ENCODE measurements around the gene DACT2.

DNA sequence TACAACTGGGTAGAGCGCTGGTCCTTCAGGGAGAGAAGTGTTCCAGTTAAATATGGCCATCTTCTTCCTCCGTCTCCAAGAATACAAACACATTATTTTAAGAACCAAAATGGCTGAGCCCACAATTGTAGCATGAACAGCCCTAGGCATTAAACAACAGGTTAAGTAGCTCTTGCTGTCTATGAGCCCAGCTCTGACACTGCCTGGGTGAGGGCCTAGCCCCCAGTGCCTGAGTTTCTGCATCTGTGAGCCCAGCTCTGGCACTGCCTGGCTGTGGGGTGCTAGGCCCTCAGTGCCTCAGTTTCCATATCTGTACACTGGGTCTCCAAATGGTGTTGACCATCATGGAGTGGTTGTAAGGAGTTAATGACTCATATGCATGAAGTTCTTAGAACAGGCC is 24.8 kb upstream of the DACT2 start:
- TF ChIP-seq, protein P1, sequence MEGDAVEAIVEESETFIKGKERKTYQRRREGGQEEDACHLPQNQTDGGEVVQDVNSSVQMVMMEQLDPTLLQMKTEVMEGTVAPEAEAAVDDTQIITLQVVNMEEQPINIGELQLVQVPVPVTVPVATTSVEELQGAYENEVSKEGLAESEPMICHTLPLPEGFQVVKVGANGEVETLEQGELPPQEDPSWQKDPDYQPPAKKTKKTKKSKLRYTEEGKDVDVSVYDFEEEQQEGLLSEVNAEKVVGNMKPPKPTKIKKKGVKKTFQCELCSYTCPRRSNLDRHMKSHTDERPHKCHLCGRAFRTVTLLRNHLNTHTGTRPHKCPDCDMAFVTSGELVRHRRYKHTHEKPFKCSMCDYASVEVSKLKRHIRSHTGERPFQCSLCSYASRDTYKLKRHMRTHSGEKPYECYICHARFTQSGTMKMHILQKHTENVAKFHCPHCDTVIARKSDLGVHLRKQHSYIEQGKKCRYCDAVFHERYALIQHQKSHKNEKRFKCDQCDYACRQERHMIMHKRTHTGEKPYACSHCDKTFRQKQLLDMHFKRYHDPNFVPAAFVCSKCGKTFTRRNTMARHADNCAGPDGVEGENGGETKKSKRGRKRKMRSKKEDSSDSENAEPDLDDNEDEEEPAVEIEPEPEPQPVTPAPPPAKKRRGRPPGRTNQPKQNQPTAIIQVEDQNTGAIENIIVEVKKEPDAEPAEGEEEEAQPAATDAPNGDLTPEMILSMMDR (conservative IDR thresholded peaks at IDR 0.05 in 1 of 2, IDR thresholded peaks at IDR 0.05 in 1 of 2; ENCODE audit: low read depth in 1 of 2, low read length in 2 of 2): no peak
- no peak for TF ChIP-seq EZH2 (IDR thresholded peaks at IDR 0.05; ENCODE audit: low read length, missing control alignments)
